Fibroblast of peridontal ligament (primary cell): ENCODE measurements around the gene KCNT1.
"Not testable (repeated sequence)": the region's sequence is repeated elsewhere in the genome, so short reads cannot be mapped to it uniquely, and the experiment has no call there.

ENCODE experiments used
- DNase-seq: peaks from one replicate; pipeline ENCODE4 v3.0.0-alpha.2; 2010; ENCODE audit errors: extremely low read depth

Gene KCNT1

GRCh38 chr9:135701959-135702721 lies at the start of gene KCNT1:
KCNT1 (plus strand) TSS chr9:135702185; CDS start chr9:135702259, 74 bp downstream.
- peak; percentile 19 for DNase-seq

GRCh38 chr9:135655317-135655716 lies 46.7 kb upstream of the KCNT1 start:
- DNase-seq, result no peak

GRCh38 chr9:135657416-135657815 lies 44.6 kb upstream of the KCNT1 start:
- DNase-seq, result no peak

- no peak for DNase-seq
Observed at GRCh38 chr9:135659252-135659651, 42.7 kb upstream of the KCNT1 start.

- DNase-seq, result no peak
Observed at GRCh38 chr9:135660407-135660806, 41.6 kb upstream of the KCNT1 start.

GRCh38 chr9:135661816-135662560 lies 40.0 kb upstream of the KCNT1 start:
- DNase-seq, result no peak

- DNase-seq, result no peak
Observed at GRCh38 chr9:135662758-135663450, 39.1 kb upstream of the KCNT1 start, which contains the start of gene LCN9. LCN9 (plus strand) TSS chr9:135663309; CDS start chr9:135663322, 13 bp downstream.

- DNase-seq, result no peak
Observed at GRCh38 chr9:135663451-135663770, 38.6 kb upstream of the KCNT1 start.

- DNase-seq, result no peak
Observed at GRCh38 chr9:135663857-135664256, 38.1 kb upstream of the KCNT1 start.

- no peak for DNase-seq
Observed at GRCh38 chr9:135664266-135664665, 37.7 kb upstream of the KCNT1 start.

GRCh38 chr9:135664801-135665794 lies 36.9 kb upstream of the KCNT1 start:
- DNase-seq, result no peak

GRCh38 chr9:135665795-135666189 lies 36.2 kb upstream of the KCNT1 start:
- DNase-seq, result no peak

GRCh38 chr9:135666534-135667462 lies 35.2 kb upstream of the KCNT1 start:
- DNase-seq, result no peak

GRCh38 chr9:135667463-135668001 lies 34.5 kb upstream of the KCNT1 start:
- no peak for DNase-seq

GRCh38 chr9:135669018-135669417 lies 33.0 kb upstream of the KCNT1 start:
- DNase-seq, result not testable (repeated sequence)

GRCh38 chr9:135669616-135670285 lies 32.2 kb upstream of the KCNT1 start:
- DNase-seq, result no peak

GRCh38 chr9:135670721-135671590 lies 31.0 kb upstream of the KCNT1 start:
- no peak for DNase-seq

- no peak for DNase-seq
Observed at GRCh38 chr9:135671591-135672041, 30.4 kb upstream of the KCNT1 start.
